Measurements from ENCODE around the gene G6PC2. TPM values are rescaled to one million over a fixed set of nuclear protein-coding genes. Genes with fewer than 3 reads are reported as not detected.
"Not testable (repeated sequence)": the region's sequence is repeated elsewhere in the genome, so short reads cannot be mapped to it uniquely, and the experiment has no call there.

Gene G6PC2
- total RNA-seq, 4 donors from 2014 or later = not detected

GRCh38 chr2:168874368-168875054 is 26.6 kb upstream of the G6PC2 start:
- DNase-seq (ENCODE audit: low spot score) (no peak), ATAC-seq (ENCODE audit: low FRiP score) (no peak)
- no peak for TF ChIP-seq CTCF (IDR thresholded peaks at IDR 0.05)

- not testable (repeated sequence) for DNase-seq (ENCODE audit: low spot score); ATAC-seq (ENCODE audit: low FRiP score)
These were observed 18.9 kb upstream of the G6PC2 start for GRCh38 chr2:168882163-168882562.

- no peak for TF ChIP-seq CTCF (IDR thresholded peaks at IDR 0.05)
- ATAC-seq (ENCODE audit: low FRiP score) (no peak), DNase-seq (ENCODE audit: low spot score) (no peak)
These were observed 16.1 kb upstream of the G6PC2 start for GRCh38 chr2:168884975-168885374.

GRCh38 chr2:168889635-168890005 is 11.5 kb upstream of the G6PC2 start:
- ATAC-seq (ENCODE audit: low FRiP score) = no peak
- TF ChIP-seq CTCF (IDR thresholded peaks at IDR 0.05) = no peak
- DNase-seq (ENCODE audit: low spot score) = no peak

- ATAC-seq (ENCODE audit: low FRiP score) = peak; percentile 93
- DNase-seq (ENCODE audit: low spot score) = peak; percentile 64
- TF ChIP-seq CTCF (IDR thresholded peaks at IDR 0.05) = no peak
These were observed 10.9 kb upstream of the G6PC2 start, which contains the start of gene SPC25 for GRCh38 chr2:168890006-168890782. SPC25 (minus strand) TSS chr2:168890430; CDS start chr2:168889519, 911 bp downstream.

GRCh38 chr2:168892327-168892726 is 8.8 kb upstream of the G6PC2 start:
- no peak for TF ChIP-seq CTCF (IDR thresholded peaks at IDR 0.05)
- DNase-seq (ENCODE audit: low spot score) (no peak), ATAC-seq (ENCODE audit: low FRiP score) (no peak)

- no peak for TF ChIP-seq CTCF (IDR thresholded peaks at IDR 0.05)
- no peak for ATAC-seq (ENCODE audit: low FRiP score)
- DNase-seq (ENCODE audit: low spot score) = no peak
These were observed 7.0 kb upstream of the G6PC2 start for GRCh38 chr2:168894101-168894500.

Measured in omental fat pad (tissue), 4 donors.